ENCODE results near the gene EEF2.
"Not testable (repeated sequence)": the region's sequence is repeated elsewhere in the genome, so short reads cannot be mapped to it uniquely, and the experiment has no call there.

EEF2 gene

GRCh38 chr19:3942790-3943409, 42.4 kb downstream of the EEF2 start:
- Histone ChIP-seq H3K4me3 (no peak overlapping the region), H3K27ac (no peak overlapping the region)
- TF ChIP-seq CTCF (IDR thresholded peaks at IDR 0.05): no peak
- no peak for DNase-seq (ENCODE audit: low spot score)

GRCh38 chr19:3938300-3938950, 46.8 kb downstream of the EEF2 start:
- H3K27ac ChIP-seq; H3K4me3 ChIP-seq; DNase-seq (ENCODE audit: low spot score): not testable (repeated sequence)

- no peak for TF ChIP-seq CTCF (IDR thresholded peaks at IDR 0.05)
- no peak overlapping the region for H3K4me3 ChIP-seq
- no peak for DNase-seq (ENCODE audit: low spot score)
- no peak overlapping the region for H3K27ac ChIP-seq
These were observed 48.5 kb downstream of the EEF2 start for GRCh38 chr19:3936506-3937442.

- H3K4me3 ChIP-seq: peak within 1 kb of the TSS; percentile 46
- no peak within 1 kb of the TSS for H3K27ac ChIP-seq
- DNase-seq (ENCODE audit: low spot score): no peak
- no peak for TF ChIP-seq CTCF (IDR thresholded peaks at IDR 0.05)
These were observed 52.1 kb downstream of the EEF2 start, which contains the start of gene NMRK2 for GRCh38 chr19:3932931-3933810. Gene NMRK2 (plus strand): TSS chr19:3933069. CDS start chr19:3933672, 603 bp downstream.

GRCh38 chr19:3931041-3931440, 54.2 kb downstream of the EEF2 start:
- no peak overlapping the region for H3K4me3 ChIP-seq
- no peak for DNase-seq (ENCODE audit: low spot score)
- no peak for TF ChIP-seq CTCF (IDR thresholded peaks at IDR 0.05)
- no peak overlapping the region for H3K27ac ChIP-seq

All from coronary artery (tissue), 2 donors.